ENCODE results near the gene MED26. TPM values are rescaled to one million over a fixed set of nuclear protein-coding genes. Genes with fewer than 3 reads are reported as not detected.

Gene MED26
- total RNA-seq, 1 donor from 2014 or later, result 3.5 TPM

DNA sequence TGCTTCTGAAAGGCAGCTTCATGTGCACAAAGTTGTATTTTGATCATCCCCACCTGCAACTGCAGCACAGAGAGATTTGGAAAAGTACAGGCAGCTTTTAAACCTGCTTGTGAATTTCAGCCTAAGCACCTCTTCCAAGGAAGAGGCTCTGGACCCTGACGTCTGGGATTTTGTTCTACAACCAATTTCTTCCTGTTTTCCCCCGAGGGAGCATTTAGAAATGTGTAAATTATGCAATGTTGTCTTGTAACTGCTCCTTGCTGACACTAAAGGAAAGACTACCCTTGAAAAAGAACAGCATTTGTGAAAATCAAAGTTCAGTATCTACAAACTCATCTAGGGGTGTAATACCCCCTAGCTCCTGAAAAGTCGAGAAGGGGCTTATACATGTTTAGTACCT lies 15.4 kb downstream of the MED26 start:
- TF ChIP-seq, protein P1, sequence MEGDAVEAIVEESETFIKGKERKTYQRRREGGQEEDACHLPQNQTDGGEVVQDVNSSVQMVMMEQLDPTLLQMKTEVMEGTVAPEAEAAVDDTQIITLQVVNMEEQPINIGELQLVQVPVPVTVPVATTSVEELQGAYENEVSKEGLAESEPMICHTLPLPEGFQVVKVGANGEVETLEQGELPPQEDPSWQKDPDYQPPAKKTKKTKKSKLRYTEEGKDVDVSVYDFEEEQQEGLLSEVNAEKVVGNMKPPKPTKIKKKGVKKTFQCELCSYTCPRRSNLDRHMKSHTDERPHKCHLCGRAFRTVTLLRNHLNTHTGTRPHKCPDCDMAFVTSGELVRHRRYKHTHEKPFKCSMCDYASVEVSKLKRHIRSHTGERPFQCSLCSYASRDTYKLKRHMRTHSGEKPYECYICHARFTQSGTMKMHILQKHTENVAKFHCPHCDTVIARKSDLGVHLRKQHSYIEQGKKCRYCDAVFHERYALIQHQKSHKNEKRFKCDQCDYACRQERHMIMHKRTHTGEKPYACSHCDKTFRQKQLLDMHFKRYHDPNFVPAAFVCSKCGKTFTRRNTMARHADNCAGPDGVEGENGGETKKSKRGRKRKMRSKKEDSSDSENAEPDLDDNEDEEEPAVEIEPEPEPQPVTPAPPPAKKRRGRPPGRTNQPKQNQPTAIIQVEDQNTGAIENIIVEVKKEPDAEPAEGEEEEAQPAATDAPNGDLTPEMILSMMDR (IDR thresholded peaks at IDR 0.05), result no peak
- intact Hi-C loops (cut with DNase I), result no loop called here
- no peaks in the 10 kb centered on the region for H3K9me3 ChIP-seq
- H3K27ac ChIP-seq, result no peak overlapping the region
- H3K27me3 ChIP-seq, result no peaks in the 10 kb centered on the region
- peaks cover 3 to 4% of the 10 kb centered on the region in 2 donors for H3K4me1 ChIP-seq
- H3K4me3 ChIP-seq, result no peak overlapping the region
- no peak for DNase-seq (ENCODE audit: low spot score in 2 of 2)
- H3K36me3 ChIP-seq, result no peaks in the 10 kb centered on the region

DNA sequence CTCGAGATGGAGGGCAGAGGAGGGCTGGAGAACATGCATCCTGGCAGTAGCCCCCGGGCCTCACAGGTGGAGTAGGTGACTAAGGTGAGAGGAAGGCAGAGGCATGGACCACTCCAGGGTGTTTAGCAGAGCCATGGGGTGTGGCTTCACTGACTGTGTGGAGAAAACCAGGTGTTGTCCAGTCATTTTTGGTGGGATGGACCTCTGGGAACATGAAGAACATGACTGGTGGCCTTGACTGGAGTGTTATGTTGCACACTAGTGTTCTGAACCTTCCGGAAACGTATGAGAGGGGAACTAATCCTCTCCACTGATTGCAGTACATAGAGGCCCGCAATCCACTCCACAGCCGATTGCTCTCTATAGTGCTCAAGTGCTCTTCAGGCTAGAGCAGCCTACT lies 16.9 kb downstream of the MED26 start:
- Histone ChIP-seq H3K36me3 (no peaks in the 10 kb centered on the region), H3K9me3 (no peaks in the 10 kb centered on the region), H3K27ac (no peak overlapping the region), H3K4me1 (peaks cover 3 to 7% of the 10 kb centered on the region in 2 donors), H3K4me3 (no peak overlapping the region), H3K27me3 (no peaks in the 10 kb centered on the region)
- DNase-seq (ENCODE audit: low spot score in 2 of 2), result no peak
- TF ChIP-seq, protein P1 (IDR thresholded peaks at IDR 0.05), result no peak
- intact Hi-C loops (cut with DNase I), result no loop called here

DNA sequence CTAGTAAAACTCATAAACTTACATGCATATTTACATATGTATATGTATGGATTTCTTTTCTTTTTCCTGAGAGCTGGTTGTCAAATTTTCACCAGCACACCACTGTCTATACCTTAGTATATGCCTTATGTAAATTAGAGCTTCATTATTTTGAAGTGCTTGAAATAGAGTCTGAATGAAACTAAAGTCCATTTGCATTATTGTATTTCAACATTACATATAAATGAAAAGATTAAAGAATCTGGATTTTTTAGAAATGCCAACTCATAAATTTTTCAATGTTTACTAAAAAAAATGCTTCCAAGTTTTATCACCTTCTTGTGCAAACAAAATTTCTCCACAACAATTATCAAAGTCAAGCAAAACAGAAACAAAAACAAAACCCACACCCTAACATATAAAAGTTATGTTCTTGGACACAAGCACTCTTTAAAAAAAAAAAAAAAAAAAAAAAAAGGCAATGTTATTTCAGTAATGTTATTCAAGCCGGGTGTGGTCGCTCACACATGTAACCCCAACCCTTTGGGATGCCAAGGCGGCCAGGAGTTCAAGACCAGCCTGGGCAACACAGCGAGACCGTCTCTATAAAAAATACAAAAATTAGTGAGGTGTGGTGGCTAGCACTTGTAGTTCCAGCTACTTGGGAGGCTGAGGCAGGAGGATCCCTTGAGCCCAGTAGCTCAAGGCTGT lies 18.3 kb downstream of the MED26 start:
- DNase-seq (ENCODE audit: low spot score in 2 of 2), result no peak
- TF ChIP-seq, protein P1 (IDR thresholded peaks at IDR 0.05), result no peak
- no peak overlapping the region for H3K27ac ChIP-seq
- no peaks in the 10 kb centered on the region for H3K27me3 ChIP-seq
- H3K36me3 ChIP-seq, result no peaks in the 10 kb centered on the region
- no peak overlapping the region for H3K4me3 ChIP-seq
- H3K9me3 ChIP-seq, result no peaks in the 10 kb centered on the region
- intact Hi-C loops (cut with DNase I), result no loop called here
- H3K4me1 ChIP-seq, result peaks cover 3 to 7% of the 10 kb centered on the region in 2 donors

DNA sequence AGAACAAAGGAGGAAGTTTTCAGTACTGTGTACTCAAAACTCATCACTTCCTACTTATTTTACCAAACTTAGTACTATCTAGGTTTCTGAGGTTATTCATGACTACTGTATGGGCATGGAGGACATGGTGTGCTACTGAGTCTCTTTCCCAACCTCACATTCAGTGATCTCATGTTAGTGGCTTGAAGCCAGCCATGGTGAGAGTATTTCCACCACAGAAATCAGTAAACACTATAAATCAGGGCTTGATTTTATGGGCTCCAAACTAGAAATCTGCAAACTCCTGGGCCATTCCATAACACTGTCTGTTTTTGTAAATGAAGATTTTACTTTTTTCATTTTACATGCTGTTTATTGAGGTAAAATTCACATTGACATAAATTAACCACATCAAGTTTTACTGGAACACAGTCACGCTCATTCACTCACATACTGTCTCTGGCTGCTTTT lies 19.7 kb downstream of the MED26 start:
- peak overlapping the region; percentile 68 to 75 for H3K27ac ChIP-seq
- no peaks in the 10 kb centered on the region for H3K27me3 ChIP-seq
- H3K36me3 ChIP-seq, result no peaks in the 10 kb centered on the region
- DNase-seq (ENCODE audit: low spot score in 2 of 2), result peak in 1 of 2 donors; percentile 77
- intact Hi-C loops (cut with DNase I), result no loop called here
- H3K9me3 ChIP-seq, result no peaks in the 10 kb centered on the region
- TF ChIP-seq, protein P1 (IDR thresholded peaks at IDR 0.05), result no peak
- H3K4me3 ChIP-seq, result no peak overlapping the region
- peaks cover 3 to 7% of the 10 kb centered on the region in 2 donors for H3K4me1 ChIP-seq

DNA sequence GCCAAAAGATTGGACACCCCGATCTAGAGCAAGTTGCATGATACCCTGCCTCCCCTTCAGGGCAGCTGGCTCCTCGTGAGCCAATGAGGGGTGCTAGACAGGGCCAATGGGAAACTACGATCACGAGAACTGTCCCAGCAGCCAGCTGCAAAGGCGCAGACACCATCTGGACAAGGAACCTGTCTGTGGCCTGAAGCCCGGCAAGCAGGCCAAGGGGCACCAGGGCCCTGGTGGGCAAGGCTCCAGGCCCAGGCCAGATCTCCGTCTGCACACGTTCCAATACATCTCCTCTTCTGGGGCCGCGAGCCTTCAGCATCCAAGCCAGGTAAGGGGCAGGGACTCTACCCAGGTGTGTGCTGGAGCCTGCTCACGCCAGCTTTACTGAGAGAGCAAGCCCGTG lies 20.2 kb downstream of the MED26 start:
- H3K27me3 ChIP-seq, result no peaks in the 10 kb centered on the region
- DNase-seq (ENCODE audit: low spot score in 2 of 2), result no peak
- H3K4me3 ChIP-seq, result no peak overlapping the region
- intact Hi-C loops (cut with DNase I), result no loop called here
- no peaks in the 10 kb centered on the region for H3K36me3 ChIP-seq
- peak overlapping the region; percentile 68 to 75 for H3K27ac ChIP-seq
- H3K4me1 ChIP-seq, result peaks cover 3 to 10% of the 10 kb centered on the region in 2 donors
- H3K9me3 ChIP-seq, result no peaks in the 10 kb centered on the region
- TF ChIP-seq, protein P1 (IDR thresholded peaks at IDR 0.05), result no peak

All from ascending aorta (tissue), 2 donors.